HepG2 (cell line): ENCODE results near the gene COQ5. TPM values are rescaled to one million over a fixed set of nuclear protein-coding genes. Genes with fewer than 3 reads are reported as not detected.
A peak's percentile ranks its signal among the peaks of the same experiment; 100 is the strongest.

Experiments
- FOXA1 ChIP-seq, 2 experiments: fragments of 450-650 bp in 1 of 2; sonication (generic) in 1 of 2; formaldehyde crosslinking in 1 of 2; IDR thresholded peaks; 2 replicates each; pipeline versions ENCODE4 v1.4.0 to v1.6.1; 2016 to 2020; ENCODE audit warnings: missing genetic modification reagents in 1 of 2
- GZF1 ChIP-seq: sonication (generic); formaldehyde crosslinking; IDR thresholded peaks from 2 replicates; pipeline ENCODE4 v1.5.1; 2020; ENCODE audit warnings: mild to moderate bottlenecking, missing genetic modification reagents
- KAT7 ChIP-seq: IDR thresholded peaks from 2 replicates; pipeline ENCODE4 v1.6.1; 2018; ENCODE audit warnings: borderline replicate concordance, missing compliant biosample characterization
- KLF11 ChIP-seq: IDR thresholded peaks from 2 replicates; pipeline ENCODE4 v1.6.1; 2016; ENCODE audit warnings: missing compliant biosample characterization
- KLF9 ChIP-seq: IDR thresholded peaks from 2 replicates; pipeline ENCODE4 v1.6.1; 2016; ENCODE audit warnings: low read depth
- MATR3 ChIP-seq: sonication (generic); formaldehyde crosslinking; IDR thresholded peaks from 2 replicates; pipeline ENCODE4 v1.4.0; 2020; ENCODE audit warnings: missing genetic modification reagents
- NBN ChIP-seq: fragments of 450-650 bp; conservative IDR thresholded peaks from 2 replicates; pipeline ENCODE4 v1.6.1; 2017
- REXO4 ChIP-seq: sonication (generic); formaldehyde crosslinking; IDR thresholded peaks from 2 replicates; pipeline ENCODE4 v1.8.0; 2022; ENCODE audit warnings: missing genetic modification reagents, mild to moderate bottlenecking, borderline replicate concordance
- SP5 ChIP-seq: IDR thresholded peaks from 2 replicates; pipeline ENCODE4 v1.6.1; 2016; ENCODE audit warnings: low read depth, borderline replicate concordance
- TBX3 ChIP-seq: fragments of 450-650 bp; IDR thresholded peaks from 2 replicates; pipeline ENCODE4 v1.6.1; 2017; ENCODE audit warnings: antibody characterized with exemption, mild to moderate bottlenecking, inconsistent platforms, borderline replicate concordance
- ZBTB20 ChIP-seq: sonication (generic); formaldehyde crosslinking; IDR thresholded peaks from 2 replicates; pipeline ENCODE4 v1.8.1; 2023; ENCODE audit warnings: missing genetic modification reagents, low read depth, mild to moderate bottlenecking, borderline replicate concordance
- ZNF207 ChIP-seq: fragments of 450-650 bp; IDR thresholded peaks from 2 replicates; pipeline ENCODE4 v1.6.1; 2016; ENCODE audit warnings: antibody characterized with exemption, borderline replicate concordance
- ZNF34 ChIP-seq: sonication (generic); formaldehyde crosslinking; IDR thresholded peaks from 2 replicates; pipeline ENCODE4 v1.4.0; 2020; ENCODE audit warnings: mild to moderate bottlenecking, missing genetic modification reagents, borderline replicate concordance
- ZNF724P ChIP-seq: sonication (generic); formaldehyde crosslinking; IDR thresholded peaks from 2 replicates; pipeline ENCODE4 v1.8.0; 2022; ENCODE audit warnings: missing genetic modification reagents, borderline replicate concordance
- polyA plus RNA-seq, 8 experiments: library from polyadenylated mRNA; depleted of rRNA in 3 of 8; stranded (reverse) in 7 of 8; unstranded in 1 of 8; fragments of >200 nt; fragmentation: Illumina TruSeq in 4 of 8; extraction: Trizol in 4 of 8; gene quantifications; 2 replicates each; pipeline versions ENCODE4 v1.2.1 to v1.2.3, GENCODE V29; 2011 to 2016; ENCODE audit warnings: low read depth in 4 of 8, missing spikeins in 1 of 8, mixed read lengths in 1 of 8; ENCODE audit not compliant: insufficient read depth in 1 of 8
- total RNA-seq, 5 experiments: library from RNA; depleted of rRNA; stranded (reverse); fragments of >200 nt; fragmentation: Illumina TruSeq; extraction: Trizol; gene quantifications; 2 replicates each; pipeline ENCODE4 v1.2.3, GENCODE V29; 2016; ENCODE audit warnings: low read depth in 1 of 5
- TF ChIP-seq, protein P1 (sequence below): sonication (generic); formaldehyde crosslinking; IDR thresholded peaks from 2 replicates; pipeline ENCODE4 v1.5.1; 2020; ENCODE audit warnings: mild to moderate bottlenecking, missing genetic modification reagents, moderate library complexity
- TF ChIP-seq, protein P2 (sequence below), 2 experiments: sonication (generic) in 1 of 2; formaldehyde crosslinking in 1 of 2; IDR thresholded peaks; 2 replicates each; pipeline versions ENCODE4 v1.6.1 to v1.9.0; 2014 to 2022; ENCODE audit warnings: antibody characterized with exemption in 1 of 2, borderline replicate concordance in 1 of 2, inconsistent platforms in 1 of 2, low read depth in 1 of 2, missing genetic modification reagents in 1 of 2
- TF ChIP-seq, protein P3 (sequence below): sonication (generic); formaldehyde crosslinking; IDR thresholded peaks from 2 replicates; pipeline ENCODE4 v1.5.1; 2020; ENCODE audit warnings: missing genetic modification reagents, mild to moderate bottlenecking, borderline replicate concordance
- TF ChIP-seq, protein P4 (sequence below): sonication (generic); formaldehyde crosslinking; IDR thresholded peaks from 2 replicates; pipeline ENCODE4 v1.8.0; 2022; ENCODE audit warnings: mild to moderate bottlenecking, missing genetic modification reagents, moderate library complexity

The COQ5 gene
- total and polyA plus RNA-seq, 2 of the 13 experiments (the other 11 are each of a cell fraction or from before 2014, with no cell fraction given), result 36.4 to 41.5 TPM

DNA sequence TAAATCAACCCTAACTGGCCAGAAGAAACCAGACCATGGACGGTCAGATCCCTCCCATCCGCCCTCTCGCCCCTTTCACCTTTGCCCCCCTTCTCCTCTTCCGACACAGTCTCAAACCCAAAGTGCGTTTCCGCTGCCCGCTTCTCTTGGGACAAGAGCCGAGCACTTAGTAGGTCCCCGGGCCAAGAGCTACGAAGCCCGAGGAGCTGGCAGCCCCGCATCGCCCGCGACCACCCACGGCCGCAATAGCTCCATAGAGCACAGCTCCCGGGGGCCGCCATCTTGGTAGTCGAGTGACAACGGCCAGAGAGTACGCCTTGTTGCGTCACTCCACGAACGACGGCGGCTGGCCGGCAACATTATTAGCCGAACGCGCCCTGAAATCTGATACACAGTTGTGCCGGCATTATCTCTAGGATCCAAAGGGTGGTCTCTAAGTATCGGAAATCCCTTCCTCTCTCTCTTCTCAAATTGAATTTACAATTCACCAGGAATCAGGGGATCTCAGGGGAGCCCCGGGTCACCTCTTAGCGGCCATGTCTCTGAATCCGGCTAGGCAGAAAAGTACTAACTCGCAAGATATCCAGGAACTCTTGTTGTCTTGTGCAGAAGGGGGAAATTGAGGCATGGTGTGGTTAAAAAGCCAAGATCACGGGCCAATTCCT, at the start of gene COQ5 (continued):
- TF ChIP-seq GZF1 (CRISPR knock-in tag) (0 out of 2 replicates have a peak, but pooled peaks have one; percentile 70), NBN (no peak), KLF9 (CRISPR knock-in tag) (no peak), ZNF724P (CRISPR knock-in tag) (no peak), SP5 (CRISPR knock-in tag) (peak; percentile 18; the same call in 1 of the 2 replicates), TBX3 (no peak), ZNF34 (0 out of 2 replicates have a peak, but pooled peaks have one; percentile 34), REXO4 (CRISPR knock-in tag) (no peak), FOXA1 (IDR thresholded peaks at IDR 0.05) (no peak), FOXA1 (CRISPR knock-in tag; IDR thresholded peaks at IDR 0.05) (no peak), KAT7 (CRISPR knock-in tag) (no peak; the same call in 1 of the 2 replicates), KLF11 (CRISPR knock-in tag) (peak; percentile 24; the same call in 1 of the 2 replicates), ZNF207 (no peak), MATR3 (CRISPR knock-in tag) (no peak), ZBTB20 (CRISPR knock-in tag) (no peak; the same call in 1 of the 2 replicates)
- TF ChIP-seq, protein P1, sequence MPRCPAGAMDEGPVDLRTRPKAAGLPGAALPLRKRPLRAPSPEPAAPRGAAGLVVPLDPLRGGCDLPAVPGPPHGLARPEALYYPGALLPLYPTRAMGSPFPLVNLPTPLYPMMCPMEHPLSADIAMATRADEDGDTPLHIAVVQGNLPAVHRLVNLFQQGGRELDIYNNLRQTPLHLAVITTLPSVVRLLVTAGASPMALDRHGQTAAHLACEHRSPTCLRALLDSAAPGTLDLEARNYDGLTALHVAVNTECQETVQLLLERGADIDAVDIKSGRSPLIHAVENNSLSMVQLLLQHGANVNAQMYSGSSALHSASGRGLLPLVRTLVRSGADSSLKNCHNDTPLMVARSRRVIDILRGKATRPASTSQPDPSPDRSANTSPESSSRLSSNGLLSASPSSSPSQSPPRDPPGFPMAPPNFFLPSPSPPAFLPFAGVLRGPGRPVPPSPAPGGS (CRISPR knock-in tag), result peak; percentile 42; the same call in 1 of the 2 replicates
- TF ChIP-seq, protein P2, sequence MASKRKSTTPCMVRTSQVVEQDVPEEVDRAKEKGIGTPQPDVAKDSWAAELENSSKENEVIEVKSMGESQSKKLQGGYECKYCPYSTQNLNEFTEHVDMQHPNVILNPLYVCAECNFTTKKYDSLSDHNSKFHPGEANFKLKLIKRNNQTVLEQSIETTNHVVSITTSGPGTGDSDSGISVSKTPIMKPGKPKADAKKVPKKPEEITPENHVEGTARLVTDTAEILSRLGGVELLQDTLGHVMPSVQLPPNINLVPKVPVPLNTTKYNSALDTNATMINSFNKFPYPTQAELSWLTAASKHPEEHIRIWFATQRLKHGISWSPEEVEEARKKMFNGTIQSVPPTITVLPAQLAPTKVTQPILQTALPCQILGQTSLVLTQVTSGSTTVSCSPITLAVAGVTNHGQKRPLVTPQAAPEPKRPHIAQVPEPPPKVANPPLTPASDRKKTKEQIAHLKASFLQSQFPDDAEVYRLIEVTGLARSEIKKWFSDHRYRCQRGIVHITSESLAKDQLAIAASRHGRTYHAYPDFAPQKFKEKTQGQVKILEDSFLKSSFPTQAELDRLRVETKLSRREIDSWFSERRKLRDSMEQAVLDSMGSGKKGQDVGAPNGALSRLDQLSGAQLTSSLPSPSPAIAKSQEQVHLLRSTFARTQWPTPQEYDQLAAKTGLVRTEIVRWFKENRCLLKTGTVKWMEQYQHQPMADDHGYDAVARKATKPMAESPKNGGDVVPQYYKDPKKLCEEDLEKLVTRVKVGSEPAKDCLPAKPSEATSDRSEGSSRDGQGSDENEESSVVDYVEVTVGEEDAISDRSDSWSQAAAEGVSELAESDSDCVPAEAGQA (IDR thresholded peaks at IDR 0.05; ENCODE audit: low read depth), result peak; percentile 92
- TF ChIP-seq, protein P2 (CRISPR knock-in tag; IDR thresholded peaks at IDR 0.05; ENCODE audit: borderline replicate concordance), result 0 out of 2 replicates have a peak, but pooled peaks have one; percentile 58
- TF ChIP-seq, protein P3, sequence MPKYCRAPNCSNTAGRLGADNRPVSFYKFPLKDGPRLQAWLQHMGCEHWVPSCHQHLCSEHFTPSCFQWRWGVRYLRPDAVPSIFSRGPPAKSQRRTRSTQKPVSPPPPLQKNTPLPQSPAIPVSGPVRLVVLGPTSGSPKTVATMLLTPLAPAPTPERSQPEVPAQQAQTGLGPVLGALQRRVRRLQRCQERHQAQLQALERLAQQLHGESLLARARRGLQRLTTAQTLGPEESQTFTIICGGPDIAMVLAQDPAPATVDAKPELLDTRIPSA (CRISPR knock-in tag), result no peak
- TF ChIP-seq, protein P4, sequence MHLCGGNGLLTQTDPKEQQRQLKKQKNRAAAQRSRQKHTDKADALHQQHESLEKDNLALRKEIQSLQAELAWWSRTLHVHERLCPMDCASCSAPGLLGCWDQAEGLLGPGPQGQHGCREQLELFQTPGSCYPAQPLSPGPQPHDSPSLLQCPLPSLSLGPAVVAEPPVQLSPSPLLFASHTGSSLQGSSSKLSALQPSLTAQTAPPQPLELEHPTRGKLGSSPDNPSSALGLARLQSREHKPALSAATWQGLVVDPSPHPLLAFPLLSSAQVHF (CRISPR knock-in tag), result 0 out of 2 replicates have a peak, but pooled peaks have one; percentile 30
